GM23248 (cell line): ENCODE data around the gene OSCAR.

ENCODE experiments used
- EZH2 ChIP-seq: fragments of 200-600 bp; sonication (generic); IDR thresholded peaks from 2 replicates; pipeline ENCODE4 v1.6.1; 2018; ENCODE audit warnings: antibody characterized with exemption, mild to moderate bottlenecking; ENCODE audit not compliant: insufficient read depth, poor library complexity, severe bottlenecking
- EZH2phosphoT487 ChIP-seq: fragments of 200-600 bp; sonication (generic); IDR thresholded peaks from 2 replicates; pipeline ENCODE4 v1.6.1; 2018; ENCODE audit warnings: antibody characterized with exemption, moderate library complexity, mild to moderate bottlenecking, low read depth; ENCODE audit not compliant: insufficient read depth

DNA sequence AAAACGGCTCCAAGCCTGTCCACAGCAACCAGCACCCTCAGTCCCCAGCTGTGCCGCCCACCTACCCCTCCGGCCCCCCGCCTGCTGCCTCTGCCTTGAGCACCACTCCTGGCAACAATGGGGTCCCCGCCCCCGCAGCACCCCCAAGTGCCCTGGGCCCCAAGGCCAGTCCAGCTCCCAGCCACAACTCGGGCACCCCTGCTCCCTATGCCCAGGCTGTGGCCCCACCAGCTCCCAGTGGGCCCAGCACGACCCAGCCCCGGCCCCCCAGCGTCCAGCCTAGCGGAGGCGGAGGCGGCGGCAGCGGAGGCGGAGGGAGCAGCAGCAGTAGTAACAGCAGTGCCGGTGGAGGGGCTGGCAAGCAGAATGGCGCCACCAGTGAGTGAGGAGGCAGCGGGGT, 47.6 kb upstream of the OSCAR start:
- no peak for TF ChIP-seq EZH2
- TF ChIP-seq EZH2phosphoT487, result no peak
